ENCODE measurements around the gene PYY. TPM values are rescaled to one million over a fixed set of nuclear protein-coding genes. Genes with fewer than 3 reads are reported as not detected.
"Not testable (repeated sequence)": the region's sequence is repeated elsewhere in the genome, so short reads cannot be mapped to it uniquely, and the experiment has no call there.

PYY gene
- total RNA-seq, 4 donors from 2014 or later: not detected

- Histone ChIP-seq H3K4me3 (no peak overlapping the region), H3K4me1 (peaks cover 10 to 11% (median 11%) of the 10 kb centered on the region in 4 donors), H3K36me3 (no peaks in the 10 kb centered on the region), H3K27me3 (peaks cover 0 to 71% (median 4%) of the 10 kb centered on the region in 4 donors), H3K27ac (replicated peaks in 1 of 4) (no peak overlapping the region), H3K9me3 (no peaks in the 10 kb centered on the region)
- no peak for DNase-seq (ENCODE audit: extremely low spot score)
- intact Hi-C loops (cut with DNase I): no loop called here
- 92% methylated on average over 4 of the region's 5 CpGs for WGBS
- TF ChIP-seq CTCF (IDR thresholded peaks at IDR 0.05): no peak
- no peak for TF ChIP-seq EP300 (IDR thresholded peaks at IDR 0.05)
- TF ChIP-seq POLR2AphosphoS5 (IDR thresholded peaks at IDR 0.05): no peak
- TF ChIP-seq POLR2A (IDR thresholded peaks at IDR 0.05; ENCODE audit: low read depth): no peak
These were observed 22.6 kb downstream of the PYY start for GRCh38 chr17:43931062-43931571.

DNA sequence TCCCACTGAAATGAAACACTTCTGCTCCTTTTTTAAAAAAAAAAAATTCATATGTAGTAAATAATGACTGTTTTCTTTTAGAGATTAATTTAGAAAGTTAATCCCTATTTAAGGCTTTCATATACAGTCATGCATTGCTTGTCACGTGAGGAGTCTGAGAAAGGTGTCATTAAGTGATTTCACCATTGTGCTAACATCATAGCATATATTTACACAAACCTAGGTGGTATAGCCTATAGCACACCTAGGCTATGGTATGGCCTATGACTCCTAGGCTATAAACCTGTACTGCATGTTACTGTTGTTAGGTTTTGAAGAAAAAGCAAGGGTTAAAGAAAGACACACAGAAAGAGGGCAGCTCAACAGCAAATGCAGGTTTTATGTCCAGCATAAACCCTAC, 25.1 kb downstream of the PYY start:
- 86% methylated on average over 1 of the region's 1 CpG for WGBS

DNA sequence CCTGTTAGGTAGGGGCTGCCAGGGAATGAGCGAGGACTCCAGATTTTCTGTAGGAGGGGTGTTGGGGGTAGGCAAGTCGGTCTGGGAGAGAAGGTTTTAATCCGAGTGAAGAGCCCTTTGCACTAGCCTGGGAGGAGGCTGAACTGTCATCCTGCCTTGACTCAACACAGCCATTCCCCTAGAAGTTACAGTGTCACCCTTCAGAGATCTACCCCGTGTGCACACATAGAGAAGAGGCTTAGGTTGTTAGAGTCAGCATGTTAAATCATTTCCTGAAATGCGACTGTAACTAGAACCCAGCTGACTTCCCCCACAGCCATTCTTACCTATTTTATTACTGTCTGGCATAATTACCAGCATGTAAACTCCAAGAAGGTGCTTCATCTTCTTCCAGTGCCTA, 25.8 kb downstream of the PYY start:
- WGBS: 38% methylated on average over 5 of the region's 5 CpGs

More for the DNA sequence above, 25.1 kb downstream of the PYY start:
- Histone ChIP-seq H3K27me3 (peaks cover 0 to 80% (median 4%) of the 10 kb centered on the region in 4 donors), H3K4me3 (no peak overlapping the region), H3K36me3 (no peaks in the 10 kb centered on the region), H3K27ac (replicated peaks in 1 of 4) (no peak overlapping the region), H3K9me3 (no peaks in the 10 kb centered on the region), H3K4me1 (peaks cover 10 to 11% (median 11%) of the 10 kb centered on the region in 4 donors)
- no peak for TF ChIP-seq CTCF (IDR thresholded peaks at IDR 0.05)
- no peak for TF ChIP-seq POLR2AphosphoS5 (IDR thresholded peaks at IDR 0.05)
- no peak for TF ChIP-seq EP300 (IDR thresholded peaks at IDR 0.05)
- TF ChIP-seq POLR2A (IDR thresholded peaks at IDR 0.05; ENCODE audit: low read depth): no peak
- no peak for DNase-seq (ENCODE audit: extremely low spot score)
- intact Hi-C loops (cut with DNase I): no loop called here

GRCh38 chr17:43927060-43927864, 26.5 kb downstream of the PYY start:
- Histone ChIP-seq H3K36me3 (no peaks in the 10 kb centered on the region), H3K9me3 (no peaks in the 10 kb centered on the region), H3K4me1 (peaks cover 10 to 11% (median 11%) of the 10 kb centered on the region in 4 donors), H3K4me3 (peak overlapping the region; percentile 36 to 49 (median 38)), H3K27ac (replicated peaks in 1 of 4) (no peak overlapping the region), H3K27me3 (peaks cover 0 to 73% (median 4%) of the 10 kb centered on the region in 4 donors)
- intact Hi-C loops (cut with DNase I): no loop called here
- no peak for DNase-seq (ENCODE audit: extremely low spot score)
- 12% methylated on average over 29 of the region's 42 CpGs for WGBS
- TF ChIP-seq POLR2A (IDR thresholded peaks at IDR 0.05; ENCODE audit: low read depth) (no peak), EP300 (IDR thresholded peaks at IDR 0.05) (no peak), POLR2AphosphoS5 (IDR thresholded peaks at IDR 0.05) (no peak), CTCF (IDR thresholded peaks at IDR 0.05) (no peak)

More for the DNA sequence above, 25.8 kb downstream of the PYY start:
- H3K36me3 ChIP-seq; H3K9me3 ChIP-seq; intact Hi-C loops (cut with DNase I); DNase-seq (ENCODE audit: extremely low spot score); H3K27ac ChIP-seq (replicated peaks in 1 of 4): not testable (repeated sequence)
- Histone ChIP-seq H3K4me3 (peak overlapping the region in 1 of 4 donors; percentile 38), H3K27me3 (peaks cover 0 to 79% (median 4%) of the 10 kb centered on the region in 4 donors), H3K4me1 (peaks cover 10 to 11% (median 11%) of the 10 kb centered on the region in 4 donors)

DNA sequence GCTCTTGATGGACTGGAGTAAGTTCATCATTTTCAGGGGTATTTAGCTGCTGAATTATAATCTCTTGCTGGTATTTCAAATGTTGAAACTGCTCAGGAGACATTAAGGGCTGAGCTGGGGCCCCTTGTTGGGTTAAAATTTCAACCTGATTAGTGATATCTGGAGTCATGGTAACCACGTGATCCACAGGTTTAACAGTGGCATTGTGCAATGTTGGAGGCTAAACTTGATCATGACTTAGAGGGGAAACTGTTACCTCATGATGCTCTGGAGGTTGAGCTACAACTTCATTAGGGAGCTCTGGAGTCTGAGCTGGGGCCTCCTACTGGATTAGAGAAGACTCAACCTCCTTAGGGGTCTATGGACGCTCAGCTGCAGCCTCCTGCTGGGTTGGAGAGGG, 29.2 kb downstream of the PYY start:
- peaks cover 0 to 72% (median 4%) of the 10 kb centered on the region in 4 donors for H3K27me3 ChIP-seq
- H3K4me3 ChIP-seq: no peak overlapping the region
- 91% methylated on average over 1 of the region's 2 CpGs for WGBS
- peaks cover 10 to 11% (median 11%) of the 10 kb centered on the region in 4 donors for H3K4me1 ChIP-seq
- H3K9me3 ChIP-seq: no peaks in the 10 kb centered on the region
- H3K27ac ChIP-seq (replicated peaks in 1 of 4): no peak overlapping the region
- intact Hi-C loops (cut with DNase I): no loop called here
- TF ChIP-seq CTCF (IDR thresholded peaks at IDR 0.05) (no peak), POLR2AphosphoS5 (IDR thresholded peaks at IDR 0.05) (no peak), POLR2A (IDR thresholded peaks at IDR 0.05; ENCODE audit: low read depth) (no peak), EP300 (IDR thresholded peaks at IDR 0.05) (no peak)
- no peak for DNase-seq (ENCODE audit: extremely low spot score)
- H3K36me3 ChIP-seq: no peaks in the 10 kb centered on the region

All from esophagus muscularis mucosa (tissue), 4 donors.